ENCODE results near the gene HAPSTR1.

The HAPSTR1 gene

GRCh38 chr16:9138021-9138680 lies 46.7 kb downstream of the HAPSTR1 start:
- no peak overlapping the region for H3K4me3 Mint-ChIP-seq
- no peak overlapping the region for H3K27ac Mint-ChIP-seq
- H3K27me3 Mint-ChIP-seq, result peaks cover 9% of the 10 kb centered on the region
- H3K4me1 Mint-ChIP-seq, result peaks cover 33% of the 10 kb centered on the region
- H3K9me3 Mint-ChIP-seq, result no peaks in the 10 kb centered on the region
- H3K36me3 Mint-ChIP-seq, result peaks cover 15% of the 10 kb centered on the region
- ATAC-seq, result no peak

- Mint-ChIP-seq H3K4me1 (peaks cover 31% of the 10 kb centered on the region), H3K27me3 (peaks cover 9% of the 10 kb centered on the region), H3K4me3 (no peak overlapping the region), H3K27ac (peak overlapping the region; percentile 6), H3K9me3 (no peaks in the 10 kb centered on the region), H3K36me3 (peaks cover 15% of the 10 kb centered on the region)
- ATAC-seq, result peak; percentile 75
These were observed 47.5 kb downstream of the HAPSTR1 start for GRCh38 chr16:9138731-9139501.

GRCh38 chr16:9139965-9140364 lies 48.5 kb downstream of the HAPSTR1 start:
- peaks cover 25% of the 10 kb centered on the region for H3K4me1 Mint-ChIP-seq
- H3K4me3 Mint-ChIP-seq, result peak overlapping the region; percentile 54
- no peaks in the 10 kb centered on the region for H3K9me3 Mint-ChIP-seq
- no peak overlapping the region for H3K27ac Mint-ChIP-seq
- peak; percentile 60 for ATAC-seq
- H3K36me3 Mint-ChIP-seq, result peaks cover 10% of the 10 kb centered on the region
- peaks cover 9% of the 10 kb centered on the region for H3K27me3 Mint-ChIP-seq

Data from stimulated activated memory B cell treated with anti-CD40 and anti-IgM and Interleukin-4, amounts not matched to agents 10 μg/mL and 1 μg/mL and 100 μg/mL, for 72 hours (primary cell).